Progenitor cell of endocrine pancreas (in vitro differentiated cells): Measurements from ENCODE around the gene C13orf46. TPM values are rescaled to one million over a fixed set of nuclear protein-coding genes. Genes with fewer than 3 reads are reported as not detected.

Source experiments
- DNase-seq: peaks from one replicate; pipeline ENCODE4 v3.0.0; 2021; ENCODE audit warnings: low spot score; ENCODE audit not compliant: unreplicated experiment
- H3K27ac Mint-ChIP-seq: 2 replicates; pipeline ENCODE4 v1.8.0; 2021; ENCODE audit warnings: mild to moderate bottlenecking, moderate library complexity, mixed read lengths
- H3K27me3 Mint-ChIP-seq: 2 replicates; pipeline ENCODE4 v1.8.0; 2021; ENCODE audit warnings: mixed read lengths
- H3K36me3 Mint-ChIP-seq: 2 replicates; pipeline ENCODE4 v1.8.0; 2022; ENCODE audit warnings: mixed read lengths; ENCODE audit not compliant: insufficient read depth
- H3K4me1 Mint-ChIP-seq: 2 replicates; pipeline ENCODE4 v1.8.0; 2021; ENCODE audit warnings: low read depth, mixed read lengths
- H3K4me3 Mint-ChIP-seq: 2 replicates; pipeline ENCODE4 v1.8.0; 2021; ENCODE audit warnings: low read depth, mild to moderate bottlenecking, moderate library complexity, mixed read lengths
- H3K9me3 Mint-ChIP-seq: 2 replicates; pipeline ENCODE4 v1.8.0; 2021; ENCODE audit warnings: low read depth, mixed read lengths
- total RNA-seq: library from RNA; stranded (reverse); gene quantifications from 2 replicates; pipeline ENCODE4 v1.2.1, GENCODE V29; 2021
- TF ChIP-seq, protein P1 (sequence below): fragments of 200-600 bp; sonication (generic); IDR thresholded peaks from one replicate; pipeline ENCODE4 v1.5.0; 2021; ENCODE audit warnings: antibody characterized with exemption, mild to moderate bottlenecking; ENCODE audit not compliant: unreplicated experiment

C13orf46 gene
- total RNA-seq, 1 donor from 2014 or later = 0.17 TPM

DNA sequence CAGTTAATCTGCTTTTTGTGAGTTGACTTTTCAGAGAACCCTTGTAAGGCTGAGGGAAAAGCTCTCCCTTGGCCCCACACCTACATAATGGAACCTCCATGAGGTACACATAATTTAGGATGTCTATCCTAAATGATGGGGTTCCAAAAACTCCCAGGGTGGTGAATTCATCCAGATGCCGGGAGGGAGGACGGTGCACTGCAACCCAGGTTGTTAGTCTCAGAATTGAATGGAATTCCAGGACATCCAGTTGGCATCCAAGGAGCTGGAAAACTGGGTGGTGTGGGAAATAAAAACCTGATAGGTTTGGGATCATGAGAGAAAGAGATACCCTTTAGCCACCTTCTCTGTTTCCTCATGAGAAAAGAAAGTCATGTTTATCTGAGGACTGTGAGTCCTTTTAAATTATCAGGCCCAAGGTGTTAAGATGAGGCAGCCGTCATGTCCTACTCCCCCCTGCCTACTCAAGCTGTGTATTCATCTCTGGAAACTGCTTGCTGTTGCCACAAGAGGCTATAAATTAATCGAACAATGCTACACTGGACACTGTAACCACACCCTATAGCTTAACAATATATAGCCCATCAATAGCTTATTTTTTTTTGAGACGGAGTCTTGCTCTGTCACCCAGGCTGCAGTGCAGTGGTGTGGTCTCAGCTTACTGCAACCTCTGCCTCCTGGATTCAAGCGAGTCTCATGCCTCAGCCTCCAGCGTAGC is 49.5 kb downstream of the C13orf46 start:
- H3K4me1 Mint-ChIP-seq = no peaks in the 10 kb centered on the region
- H3K36me3 Mint-ChIP-seq = no peaks in the 10 kb centered on the region
- TF ChIP-seq, protein P1, sequence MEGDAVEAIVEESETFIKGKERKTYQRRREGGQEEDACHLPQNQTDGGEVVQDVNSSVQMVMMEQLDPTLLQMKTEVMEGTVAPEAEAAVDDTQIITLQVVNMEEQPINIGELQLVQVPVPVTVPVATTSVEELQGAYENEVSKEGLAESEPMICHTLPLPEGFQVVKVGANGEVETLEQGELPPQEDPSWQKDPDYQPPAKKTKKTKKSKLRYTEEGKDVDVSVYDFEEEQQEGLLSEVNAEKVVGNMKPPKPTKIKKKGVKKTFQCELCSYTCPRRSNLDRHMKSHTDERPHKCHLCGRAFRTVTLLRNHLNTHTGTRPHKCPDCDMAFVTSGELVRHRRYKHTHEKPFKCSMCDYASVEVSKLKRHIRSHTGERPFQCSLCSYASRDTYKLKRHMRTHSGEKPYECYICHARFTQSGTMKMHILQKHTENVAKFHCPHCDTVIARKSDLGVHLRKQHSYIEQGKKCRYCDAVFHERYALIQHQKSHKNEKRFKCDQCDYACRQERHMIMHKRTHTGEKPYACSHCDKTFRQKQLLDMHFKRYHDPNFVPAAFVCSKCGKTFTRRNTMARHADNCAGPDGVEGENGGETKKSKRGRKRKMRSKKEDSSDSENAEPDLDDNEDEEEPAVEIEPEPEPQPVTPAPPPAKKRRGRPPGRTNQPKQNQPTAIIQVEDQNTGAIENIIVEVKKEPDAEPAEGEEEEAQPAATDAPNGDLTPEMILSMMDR = no peak
- H3K27me3 Mint-ChIP-seq = peaks cover 7% of the 10 kb centered on the region
- no peak overlapping the region for H3K4me3 Mint-ChIP-seq
- DNase-seq = no peak
- peaks cover 12% of the 10 kb centered on the region for H3K9me3 Mint-ChIP-seq
- no peak overlapping the region for H3K27ac Mint-ChIP-seq

- TF ChIP-seq, protein P1 = no peak
- Mint-ChIP-seq H3K36me3 (no peaks in the 10 kb centered on the region), H3K4me1 (no peaks in the 10 kb centered on the region), H3K27ac (no peak overlapping the region), H3K4me3 (no peak overlapping the region), H3K9me3 (peaks cover 12% of the 10 kb centered on the region), H3K27me3 (peaks cover 7% of the 10 kb centered on the region)
- no peak for DNase-seq
These were observed 50.4 kb downstream of the C13orf46 start for GRCh38 chr13:113923376-113924063.

- Mint-ChIP-seq H3K36me3 (no peaks in the 10 kb centered on the region), H3K4me3 (no peak overlapping the region), H3K27ac (no peak overlapping the region), H3K9me3 (peaks cover 12% of the 10 kb centered on the region), H3K4me1 (no peaks in the 10 kb centered on the region), H3K27me3 (peaks cover 7% of the 10 kb centered on the region)
- TF ChIP-seq, protein P1 = no peak
- no peak for DNase-seq
These were observed 51.3 kb downstream of the C13orf46 start for GRCh38 chr13:113922412-113923118.

- DNase-seq = no peak
- Mint-ChIP-seq H3K27ac (no peak overlapping the region), H3K9me3 (peaks cover 12% of the 10 kb centered on the region), H3K36me3 (no peaks in the 10 kb centered on the region), H3K4me1 (no peaks in the 10 kb centered on the region), H3K27me3 (peaks cover 4% of the 10 kb centered on the region), H3K4me3 (no peak overlapping the region)
- TF ChIP-seq, protein P1 = no peak
These were observed 52.1 kb downstream of the C13orf46 start for GRCh38 chr13:113921763-113922162.

DNA sequence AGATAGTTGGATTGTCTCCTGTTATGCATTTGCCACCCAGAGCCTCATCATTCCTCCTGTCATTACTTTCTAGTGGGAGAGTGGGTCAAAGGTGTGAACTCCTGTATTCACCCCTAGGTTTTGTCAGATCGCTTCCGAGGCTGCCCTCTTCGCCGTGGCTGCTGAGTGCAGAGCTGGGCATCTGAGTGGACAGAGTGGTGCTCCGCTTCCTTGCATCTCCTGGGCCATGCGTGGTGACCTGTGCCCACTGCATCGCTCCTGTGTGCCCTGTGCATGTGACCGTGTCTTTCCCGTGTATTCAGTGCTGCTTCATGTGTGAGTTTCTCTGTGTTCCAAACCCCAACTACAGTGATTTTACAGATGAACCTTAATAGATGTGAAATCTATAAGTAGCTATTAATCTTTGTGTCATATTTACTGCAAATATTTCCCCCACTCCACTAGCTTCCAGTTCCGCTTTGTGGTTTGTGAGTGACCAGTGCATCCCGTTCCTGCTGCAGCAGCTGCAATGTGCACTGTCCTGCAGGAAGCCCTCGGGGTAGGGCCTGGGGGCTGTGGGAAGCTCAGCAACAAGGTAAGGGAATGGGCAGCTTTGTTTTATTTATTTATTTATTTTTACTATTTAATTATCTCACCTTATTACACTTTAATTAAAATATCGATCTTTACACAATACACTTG is 53.1 kb downstream of the C13orf46 start:
- no peak overlapping the region for H3K4me3 Mint-ChIP-seq
- H3K9me3 Mint-ChIP-seq = peaks cover 12% of the 10 kb centered on the region
- TF ChIP-seq, protein P1 = no peak
- H3K27me3 Mint-ChIP-seq = peaks cover 6% of the 10 kb centered on the region
- H3K27ac Mint-ChIP-seq = no peak overlapping the region
- H3K4me1 Mint-ChIP-seq = no peaks in the 10 kb centered on the region
- no peak for DNase-seq
- H3K36me3 Mint-ChIP-seq = no peaks in the 10 kb centered on the region
